Spleen (tissue), 7 donors: ENCODE results near the gene TNNI3K.

Source experiments
- CTCF ChIP-seq, 11 experiments: fragments of 200-600 bp in 7 of 11; fragments of 450-650 bp in 4 of 11; sonication (generic) in 4 of 11; IDR thresholded peaks in 8 of 11; conservative IDR thresholded peaks in 3 of 11; 1 replicate in 7 of 11; 2 replicates in 4 of 11; pipeline versions ENCODE4 v1.4.0 to v1.8.0; 2016 to 2021; ENCODE audit warnings: antibody characterized with exemption in 11 of 11, inconsistent platforms in 4 of 11, mild to moderate bottlenecking in 1 of 11
- POLR2A ChIP-seq, 3 donors: fragments of 450-650 bp; IDR thresholded peaks; one replicate each; pipeline ENCODE4 v1.5.1; 2017; ENCODE audit warnings: antibody characterized with exemption in 3 of 3, mild to moderate bottlenecking in 1 of 3
- POLR2AphosphoS5 ChIP-seq, 3 donors: sonication (generic); formaldehyde crosslinking; IDR thresholded peaks; one replicate each; pipeline ENCODE4 v1.5.1; 2017; ENCODE audit warnings: antibody characterized with exemption in 3 of 3
- donor health status: DM: no; HTN: no; CAD: no; lungs with moderate emphysema.
- donor health status: DM: no; HTN: no; CAD: no.
- donor health status: DM: no; HTN: no; CAD: no.

DNA sequence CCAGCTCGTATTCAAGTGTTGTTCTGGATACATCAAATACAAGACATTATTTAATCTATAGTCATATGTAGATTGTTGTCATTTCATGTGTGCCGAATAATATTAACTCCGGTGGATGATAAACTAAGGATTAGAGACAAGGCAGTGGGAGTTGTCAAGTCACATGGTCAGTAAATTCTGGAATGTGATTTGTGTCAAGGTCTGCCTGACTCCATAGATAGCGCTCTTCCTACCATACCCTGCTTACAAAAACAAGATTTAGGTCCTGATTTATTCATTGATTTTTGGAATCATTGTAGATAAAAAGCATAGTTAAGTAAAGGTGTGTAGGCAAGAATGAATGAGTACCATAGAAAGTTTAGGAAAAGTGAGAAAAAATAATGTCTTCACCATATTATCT is 2.6 kb downstream of the TNNI3K start:
- no peak for TF ChIP-seq CTCF (IDR thresholded peaks at IDR 0.05 in 8 of 11, conservative IDR thresholded peaks at IDR 0.05 in 3 of 11)
- no peak for TF ChIP-seq POLR2A (IDR thresholded peaks at IDR 0.05)
- TF ChIP-seq POLR2AphosphoS5 (IDR thresholded peaks at IDR 0.05), result no peak
